PC-3 (cell line): Measurements from ENCODE around the gene ZNF423. TPM values are rescaled to one million over a fixed set of nuclear protein-coding genes. Genes with fewer than 3 reads are reported as not detected.

Experiments used
- ATAC-seq: fragments of 200-7000 bp; cut with Tn5 transposase; 2 replicates; pipeline ENCODE4 v1.9.1; 2020; ENCODE audit warnings: mild to moderate bottlenecking, moderate library complexity
- BruUV-seq: library from RNA; stranded (reverse); fragments of 400-500 nt; replicated peaks from 2 replicates; lab custom pipeline; 2021; lab: Mats Ljungman, UMichigan
- CTCF ChIA-PET: fragments of 300-600 bp; sonication (Branson Sonifier 250); formaldehyde crosslinking; loops from one replicate; lab custom pipeline; 2022; ENCODE audit warnings: antibody characterized with exemption; lab: Charles Lee
- POLR2A ChIA-PET: fragments of 300-600 bp; sonication (Branson Sonifier 250); formaldehyde crosslinking; loops from one replicate; lab custom pipeline; 2022; ENCODE audit warnings: antibody characterized with exemption; ENCODE audit not compliant: unreplicated experiment; lab: Charles Lee
- DNase-seq: peaks from one replicate; pipeline ENCODE4 v3.0.0-alpha.2; 2015
- H2AFZ ChIP-seq: fragments of 300-600 bp; sonication (generic); 2 replicates; pipeline ENCODE4 v1.6.0; 2016; ENCODE audit warnings: antibody characterized with exemption, low read length
- H3F3A ChIP-seq: fragments of 300-600 bp; sonication (generic); one replicate; pipeline ENCODE4 v1.6.0; 2017; ENCODE audit warnings: antibody characterized with exemption, low read length, control low read depth, mild to moderate bottlenecking; ENCODE audit not compliant: unreplicated experiment
- H3K27ac ChIP-seq: fragments of 300-600 bp; sonication (generic); 2 replicates; pipeline ENCODE4 v1.5.1; 2016; ENCODE audit warnings: mild to moderate bottlenecking, low read length
- H3K27me3 ChIP-seq: fragments of 300-600 bp; sonication (generic); 2 replicates; pipeline ENCODE4 v1.6.1; 2016; ENCODE audit warnings: low read length, mixed read lengths
- H3K36me3 ChIP-seq: fragments of 300-600 bp; sonication (generic); 2 replicates; pipeline ENCODE4 v1.6.1; 2016; ENCODE audit warnings: low read depth, mixed run types, low read length, mixed read lengths
- H3K4me1 ChIP-seq: fragments of 300-600 bp; sonication (generic); 2 replicates; pipeline ENCODE4 v1.5.1; 2016; ENCODE audit warnings: low read length; ENCODE audit not compliant: insufficient read depth
- H3K4me2 ChIP-seq: fragments of 300-600 bp; sonication (generic); 2 replicates; pipeline ENCODE4 v1.6.0; 2016; ENCODE audit warnings: low read length
- H3K4me3 ChIP-seq: fragments of 300-600 bp; sonication (generic); 2 replicates; pipeline ENCODE4 v1.5.1; 2016; ENCODE audit warnings: mild to moderate bottlenecking, low read length, mixed read lengths
- H3K79me2 ChIP-seq: fragments of 300-600 bp; sonication (generic); 2 replicates; pipeline ENCODE4 v1.6.1; 2017; ENCODE audit warnings: low read length, mixed read lengths
- H3K9ac ChIP-seq: fragments of 300-600 bp; sonication (generic); 2 replicates; pipeline ENCODE4 v1.6.0; 2016; ENCODE audit warnings: mild to moderate bottlenecking, low read length
- H3K9me2 ChIP-seq: fragments of 300-600 bp; sonication (generic); replicated peaks from 2 replicates; pipeline ENCODE4 v1.6.1; 2016; ENCODE audit warnings: mixed run types, low read length, mixed read lengths
- H3K9me3 ChIP-seq: fragments of 300-600 bp; sonication (generic); 2 replicates; pipeline ENCODE4 v1.6.1; 2016; ENCODE audit warnings: low read length, mixed read lengths
- H4K20me1 ChIP-seq: fragments of 300-600 bp; sonication (generic); 2 replicates; pipeline ENCODE4 v1.6.1; 2016; ENCODE audit warnings: low read length, mixed read lengths
- EZH2 ChIP-seq: fragments of 300-600 bp; sonication (generic); IDR thresholded peaks from one replicate; pipeline ENCODE4 v1.6.1; 2017; ENCODE audit warnings: antibody characterized with exemption, mild to moderate bottlenecking, low read length; ENCODE audit not compliant: unreplicated experiment
- EZH2phosphoT487 ChIP-seq: fragments of 300-600 bp; sonication (generic); IDR thresholded peaks from 2 replicates; pipeline ENCODE4 v1.6.1; 2018; ENCODE audit warnings: mild to moderate bottlenecking, antibody characterized with exemption, low read length, borderline replicate concordance
- intact Hi-C: fragments of 100-400 bp; cut with micrococcal nuclease; formaldehyde crosslinking; loops from 2 replicates; pipeline ENCODE4 v1.9.0; 2023
- total RNA-seq: library from RNA; depleted of rRNA; stranded (reverse); fragments of >200 nt; gene quantifications from 2 replicates; pipeline ENCODE4 v1.2.3, GENCODE V29; 2014
- TF ChIP-seq, protein P1 (sequence below): fragments of 300-600 bp; sonication (generic); conservative IDR thresholded peaks from 2 replicates; pipeline ENCODE4 v1.5.1; 2017; ENCODE audit warnings: antibody characterized with exemption, low read depth, mild to moderate bottlenecking, low read length

Gene ZNF423
- total RNA-seq, 1 experiment from 2014 or later = not detected

DNA sequence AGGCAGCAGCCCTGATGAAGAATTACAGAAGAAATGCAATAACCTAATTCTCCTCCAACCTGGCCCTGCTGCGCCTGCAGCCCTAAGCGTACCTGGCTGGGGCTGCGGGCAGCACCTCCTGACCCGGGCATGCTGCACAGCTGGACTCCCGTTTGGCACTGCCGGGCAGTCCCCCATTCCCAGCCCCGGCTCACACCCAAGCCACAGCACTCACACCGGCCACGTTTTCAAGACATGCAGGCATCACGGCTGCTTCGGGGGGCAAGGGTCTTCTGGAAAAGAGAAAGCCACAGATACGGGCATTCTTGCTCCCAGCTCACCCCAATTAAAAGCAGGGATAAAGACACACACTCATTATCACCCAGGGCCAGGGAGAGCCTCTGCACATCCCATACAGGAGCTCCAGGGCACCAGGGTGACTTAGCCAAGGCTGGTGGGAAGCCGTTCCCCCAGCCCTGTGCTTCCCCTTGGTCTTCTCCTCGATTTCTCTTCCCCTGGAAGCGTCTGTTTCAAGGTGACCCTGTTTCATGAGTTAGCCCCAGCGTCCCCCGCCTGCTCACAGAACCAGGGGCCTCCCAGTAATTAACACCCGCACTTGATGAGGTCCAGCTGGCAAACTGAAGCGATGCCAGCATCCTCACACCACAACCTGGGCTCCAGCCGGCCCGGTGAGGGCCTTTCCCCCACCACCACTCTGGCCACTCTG lies 265.6 kb downstream of the ZNF423 start:
- Histone ChIP-seq H3K27ac (no peak overlapping the region), H3K27me3 (peaks cover 15% of the 10 kb centered on the region; the same call in 1 of the 2 replicates), H3K79me2 (no peaks in the 10 kb centered on the region), H3K36me3 (no peaks in the 10 kb centered on the region), H3F3A (no peaks in the 10 kb centered on the region), H3K4me3 (no peak overlapping the region), H3K4me1 (no peaks in the 10 kb centered on the region), H2AFZ (no peak overlapping the region), H4K20me1 (no peaks in the 10 kb centered on the region), H3K9me2 (no peaks in the 10 kb centered on the region), H3K9ac (no peak overlapping the region), H3K4me2 (no peak overlapping the region), H3K9me3 (no peaks in the 10 kb centered on the region)
- TF ChIP-seq EZH2 (no peak), EZH2phosphoT487 (no peak)
- TF ChIP-seq, protein P1, sequence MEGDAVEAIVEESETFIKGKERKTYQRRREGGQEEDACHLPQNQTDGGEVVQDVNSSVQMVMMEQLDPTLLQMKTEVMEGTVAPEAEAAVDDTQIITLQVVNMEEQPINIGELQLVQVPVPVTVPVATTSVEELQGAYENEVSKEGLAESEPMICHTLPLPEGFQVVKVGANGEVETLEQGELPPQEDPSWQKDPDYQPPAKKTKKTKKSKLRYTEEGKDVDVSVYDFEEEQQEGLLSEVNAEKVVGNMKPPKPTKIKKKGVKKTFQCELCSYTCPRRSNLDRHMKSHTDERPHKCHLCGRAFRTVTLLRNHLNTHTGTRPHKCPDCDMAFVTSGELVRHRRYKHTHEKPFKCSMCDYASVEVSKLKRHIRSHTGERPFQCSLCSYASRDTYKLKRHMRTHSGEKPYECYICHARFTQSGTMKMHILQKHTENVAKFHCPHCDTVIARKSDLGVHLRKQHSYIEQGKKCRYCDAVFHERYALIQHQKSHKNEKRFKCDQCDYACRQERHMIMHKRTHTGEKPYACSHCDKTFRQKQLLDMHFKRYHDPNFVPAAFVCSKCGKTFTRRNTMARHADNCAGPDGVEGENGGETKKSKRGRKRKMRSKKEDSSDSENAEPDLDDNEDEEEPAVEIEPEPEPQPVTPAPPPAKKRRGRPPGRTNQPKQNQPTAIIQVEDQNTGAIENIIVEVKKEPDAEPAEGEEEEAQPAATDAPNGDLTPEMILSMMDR = no peak
- DNase-seq (no peak), ATAC-seq (no peak)
- ChIA-PET CTCF (no interaction called here), POLR2A (no interaction called here)
- no TSS peak for BruUV-seq
- intact Hi-C loops = no loop called here

DNA sequence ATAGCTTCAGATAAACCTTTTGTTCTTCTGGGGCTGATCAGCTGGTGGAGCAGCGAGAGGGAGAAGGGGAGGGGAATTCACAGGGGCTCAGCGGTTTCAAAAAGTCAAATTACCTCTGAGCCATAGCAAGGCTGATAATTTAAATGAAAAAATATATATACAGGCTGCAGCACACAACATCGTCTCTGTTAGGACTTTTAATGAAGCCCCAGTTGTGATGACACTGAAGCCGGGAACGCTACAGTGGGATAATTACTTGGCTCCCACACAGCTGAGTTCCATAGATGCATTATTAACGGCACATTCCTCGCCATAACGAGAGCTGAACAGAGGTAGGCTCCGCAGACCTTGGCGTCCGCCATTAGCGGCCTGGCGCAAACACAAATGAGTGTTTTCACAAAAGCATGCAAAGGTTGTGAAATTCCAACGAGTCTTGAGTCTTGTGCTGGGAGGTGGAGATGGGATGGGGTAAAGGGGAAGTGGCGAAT lies 266.3 kb downstream of the ZNF423 start:
- BruUV-seq = no TSS peak
- H3K4me2 ChIP-seq = no peak overlapping the region
- intact Hi-C loops = no loop called here
- ChIA-PET CTCF (no interaction called here), POLR2A (no interaction called here)
- H3K9ac ChIP-seq = no peak overlapping the region
- no peak for ATAC-seq
- no peaks in the 10 kb centered on the region for H3K9me2 ChIP-seq
- DNase-seq = no peak
- no peaks in the 10 kb centered on the region for H3K4me1 ChIP-seq
- no peak overlapping the region for H3K4me3 ChIP-seq
- no peak overlapping the region for H2AFZ ChIP-seq
- H3K27me3 ChIP-seq = peaks cover 10% of the 10 kb centered on the region; the same call in 1 of the 2 replicates
- no peaks in the 10 kb centered on the region for H3K9me3 ChIP-seq
- H3F3A ChIP-seq = no peaks in the 10 kb centered on the region
- no peaks in the 10 kb centered on the region for H3K36me3 ChIP-seq
- H4K20me1 ChIP-seq = no peaks in the 10 kb centered on the region
- H3K27ac ChIP-seq = no peak overlapping the region
- no peaks in the 10 kb centered on the region for H3K79me2 ChIP-seq
- TF ChIP-seq, protein P1 = no peak
- TF ChIP-seq EZH2 (no peak), EZH2phosphoT487 (no peak)
